Measurements from ENCODE around the gene TBC1D5.

TBC1D5 gene

DNA sequence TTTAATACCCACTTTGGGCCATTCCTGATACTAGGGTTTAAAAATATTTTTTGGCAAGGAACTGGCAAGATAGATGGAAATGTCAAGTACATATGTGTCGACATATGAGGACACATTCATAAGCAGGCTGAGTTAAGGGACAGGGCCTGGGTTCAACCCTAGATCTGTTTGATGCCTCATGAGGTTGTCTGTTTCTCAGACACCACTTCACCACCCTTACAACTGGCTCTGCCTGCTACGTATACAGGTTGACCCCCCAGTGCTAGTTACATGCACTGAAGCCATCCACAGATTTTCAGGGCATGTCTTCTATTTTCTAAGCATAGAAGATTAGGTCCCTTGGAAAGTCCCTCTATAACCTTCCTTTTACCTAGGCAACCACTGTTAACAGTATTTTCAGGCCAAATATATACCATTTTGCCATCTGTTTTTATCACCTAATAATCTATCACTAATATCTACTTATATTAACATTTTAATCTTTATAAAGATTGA, 561.0 kb downstream of the TBC1D5 start:
- no peak overlapping the region for H3K4me3 ChIP-seq (ENCODE audit: low read depth, low read length)
- no peak for TF ChIP-seq CTCF (IDR thresholded peaks at IDR 0.05; ENCODE audit: borderline replicate concordance, insufficient read depth, low read depth, low read length)

DNA sequence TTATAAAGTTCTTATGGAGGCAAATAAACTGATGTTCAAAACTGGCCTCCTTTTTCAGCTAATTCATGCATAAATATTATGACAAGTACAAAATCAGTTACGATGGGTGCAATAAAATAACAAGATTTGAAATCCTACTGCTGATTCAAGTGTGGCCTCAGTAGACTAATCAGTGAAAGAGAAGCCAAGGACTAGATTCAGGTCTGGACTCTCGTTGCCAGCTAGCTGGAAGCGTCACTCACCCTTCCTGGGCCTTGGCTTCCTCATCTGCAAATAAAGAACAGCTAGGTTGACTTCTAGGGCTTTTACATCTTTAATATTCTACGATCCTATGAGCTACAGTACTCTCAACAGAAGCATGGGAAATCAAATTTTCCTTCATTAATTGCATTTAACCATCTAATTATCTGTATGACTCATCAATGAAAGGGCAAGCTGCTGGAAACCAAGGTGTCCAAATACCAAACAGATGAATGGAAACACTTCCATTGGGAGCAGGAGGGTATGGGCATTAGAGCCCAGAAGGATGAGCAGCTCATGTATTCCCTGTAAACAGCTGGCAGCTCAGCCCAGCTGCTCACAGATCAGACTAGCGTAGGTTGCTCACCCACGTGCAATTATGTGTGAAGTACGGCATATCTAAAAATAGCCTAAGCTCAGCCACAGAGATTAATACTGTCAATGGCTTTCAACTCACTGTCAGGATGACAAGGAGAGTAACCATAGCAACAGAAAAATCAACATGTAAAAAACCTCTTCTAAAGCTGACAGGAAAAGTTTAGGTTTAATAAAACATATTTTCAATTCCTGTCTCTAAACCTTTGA, 562.8 kb downstream of the TBC1D5 start:
- no peak for TF ChIP-seq CTCF (IDR thresholded peaks at IDR 0.05; ENCODE audit: borderline replicate concordance, insufficient read depth, low read depth, low read length)

GRCh38 chr3:17176757-17177156, 565.7 kb downstream of the TBC1D5 start:
- no peak for TF ChIP-seq CTCF (IDR thresholded peaks at IDR 0.05; ENCODE audit: borderline replicate concordance, insufficient read depth, low read depth, low read length)
- no peak overlapping the region for H3K4me3 ChIP-seq (ENCODE audit: low read depth, low read length)

More for the DNA sequence above, 562.8 kb downstream of the TBC1D5 start:
- H3K4me3 ChIP-seq (ENCODE audit: low read depth, low read length) = no peak overlapping the region

GRCh38 chr3:17175187-17175807, 567.1 kb downstream of the TBC1D5 start:
- no peak overlapping the region for H3K4me3 ChIP-seq (ENCODE audit: low read depth, low read length)
- TF ChIP-seq CTCF (IDR thresholded peaks at IDR 0.05; ENCODE audit: borderline replicate concordance, insufficient read depth, low read depth, low read length) = no peak

- H3K4me3 ChIP-seq (ENCODE audit: low read depth, low read length) = no peak overlapping the region
- no peak for TF ChIP-seq CTCF (IDR thresholded peaks at IDR 0.05; ENCODE audit: borderline replicate concordance, insufficient read depth, low read depth, low read length)
Observed at GRCh38 chr3:17166369-17166768, 576.1 kb downstream of the TBC1D5 start.

DNA sequence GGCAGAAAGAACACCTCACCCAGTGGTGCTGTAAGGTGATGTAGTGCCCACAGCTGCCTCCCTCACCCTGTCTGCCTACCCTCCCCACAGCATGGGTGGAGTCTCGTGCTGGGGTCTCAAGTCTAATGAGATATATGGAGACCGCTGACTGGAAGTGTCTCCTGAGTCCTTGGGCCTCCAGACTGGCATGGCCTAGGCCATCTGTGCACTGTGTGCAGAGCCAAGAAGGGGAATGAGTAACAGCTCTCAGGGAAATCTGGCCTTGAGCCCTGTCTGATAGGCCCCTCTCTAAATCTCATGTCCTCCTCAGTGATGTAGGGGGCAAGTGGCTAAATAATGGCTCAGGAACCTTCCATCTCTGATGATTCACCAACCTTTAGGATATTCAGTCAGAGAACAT, 580.3 kb downstream of the TBC1D5 start:
- no peak overlapping the region for H3K4me3 ChIP-seq (ENCODE audit: low read depth, low read length)

More for the DNA sequence above, 580.3 kb downstream of the TBC1D5 start:
- no peak for TF ChIP-seq CTCF (IDR thresholded peaks at IDR 0.05; ENCODE audit: borderline replicate concordance, insufficient read depth, low read depth, low read length)

All from GM12875 (cell line).